OCI-LY7 (cell line): ENCODE data around the gene ANO3. TPM values are rescaled to one million over a fixed set of nuclear protein-coding genes. Genes with fewer than 3 reads are reported as not detected.

Source experiments
- BruUV-seq: library from RNA; stranded (reverse); fragments of 400-500 nt; replicated peaks from 2 replicates; lab custom pipeline; 2021; lab: Mats Ljungman, UMichigan
- CTCF ChIA-PET: fragments of 300-600 bp; sonication (Branson Sonifier 250); formaldehyde crosslinking; loops from one replicate; lab custom pipeline; 2022; ENCODE audit warnings: antibody characterized with exemption; ENCODE audit not compliant: unreplicated experiment; lab: Charles Lee
- POLR2A ChIA-PET: fragments of 300-600 bp; sonication (Branson Sonifier 250); formaldehyde crosslinking; loops from one replicate; lab custom pipeline; 2022; ENCODE audit warnings: antibody characterized with exemption; lab: Charles Lee
- DNase-seq: peaks from one replicate; pipeline ENCODE4 v3.0.0-alpha.2; 2015; ENCODE audit warnings: low spot score
- H2AFZ ChIP-seq: fragments of 200-600 bp; sonication (generic), shearing (Covaris generic); 2 replicates; pipeline ENCODE4 v1.6.1; 2014; ENCODE audit warnings: mild to moderate bottlenecking, antibody characterized with exemption, low read length, moderate library complexity
- H3K27ac ChIP-seq: fragments of 200-600 bp; sonication (generic); 2 replicates; pipeline ENCODE4 v1.5.1; 2014; ENCODE audit warnings: mixed run types, low read depth, mild to moderate bottlenecking, moderate library complexity, low read length, inconsistent platforms; ENCODE audit not compliant: poor library complexity, severe bottlenecking
- H3K36me3 ChIP-seq: fragments of 200-600 bp; sonication (generic); 2 replicates; pipeline ENCODE4 v1.6.1; 2014; ENCODE audit warnings: mild to moderate bottlenecking, antibody characterized with exemption, low read length, moderate library complexity, mixed read lengths; ENCODE audit not compliant: insufficient read depth
- H3K4me1 ChIP-seq: fragments of 200-600 bp; sonication (generic); 2 replicates; pipeline ENCODE4 v1.5.1; 2014; ENCODE audit warnings: mild to moderate bottlenecking, low read length; ENCODE audit not compliant: insufficient read depth, poor library complexity, severe bottlenecking
- H3K4me2 ChIP-seq: fragments of 200-600 bp; sonication (generic); 2 replicates; pipeline ENCODE4 v1.6.1; 2014; ENCODE audit warnings: mild to moderate bottlenecking, low read length
- H3K4me3 ChIP-seq: fragments of 200-600 bp; sonication (generic); 2 replicates; pipeline ENCODE4 v1.5.1; 2014; ENCODE audit warnings: mild to moderate bottlenecking, low read depth, low read length; ENCODE audit not compliant: poor library complexity, severe bottlenecking
- H3K79me2 ChIP-seq: fragments of 200-600 bp; sonication (generic); 2 replicates; pipeline ENCODE4 v1.6.1; 2016; ENCODE audit warnings: low read depth, mild to moderate bottlenecking, low read length, moderate library complexity, mixed read lengths; ENCODE audit not compliant: insufficient read depth
- H3K9me2 ChIP-seq: fragments of 200-600 bp; sonication (generic); 2 replicates; pipeline ENCODE4 v1.6.1; 2016; ENCODE audit warnings: mild to moderate bottlenecking, low read length, mixed read lengths; ENCODE audit not compliant: insufficient read depth
- H3K9me3 ChIP-seq: fragments of 200-600 bp; sonication (generic); 2 replicates; pipeline ENCODE4 v1.6.1; 2014; ENCODE audit warnings: mild to moderate bottlenecking, mixed run types, low read length, mixed read lengths
- H4K20me1 ChIP-seq: fragments of 200-600 bp; sonication (generic); 2 replicates; pipeline ENCODE4 v1.6.1; 2014; ENCODE audit warnings: mild to moderate bottlenecking, antibody characterized with exemption, low read length, moderate library complexity, mixed read lengths; ENCODE audit not compliant: insufficient read depth
- EZH2phosphoT487 ChIP-seq: fragments of 200-600 bp; sonication (generic); IDR thresholded peaks from 2 replicates; pipeline ENCODE4 v1.6.1; 2018; ENCODE audit warnings: low read depth, borderline replicate concordance, mild to moderate bottlenecking, mixed run types, antibody characterized with exemption, low read length, moderate library complexity, mixed read lengths
- intact Hi-C: fragments of 100-400 bp; cut with micrococcal nuclease; formaldehyde crosslinking; loops from one replicate; pipeline ENCODE4 v1.10.0; 2022; ENCODE audit not compliant: unreplicated experiment
- total RNA-seq, 2 experiments: library from RNA; depleted of rRNA in 1 of 2; stranded (reverse); fragments of >200 nt in 1 of 2; shearing (Covaris generic) in 1 of 2; gene quantifications; 2 replicates each; pipeline ENCODE4 v1.2.3, GENCODE V29; 2014 to 2022
- TF ChIP-seq, protein P1 (sequence below): fragments of 200-600 bp; sonication (generic); conservative IDR thresholded peaks from 2 replicates; pipeline ENCODE4 v1.5.1; 2014; ENCODE audit warnings: mild to moderate bottlenecking, antibody characterized with exemption, low read length, moderate library complexity, mixed read lengths

The ANO3 gene
- total RNA-seq, 2 experiments from 2014 or later: 0.03 TPM; not detected in 1

DNA sequence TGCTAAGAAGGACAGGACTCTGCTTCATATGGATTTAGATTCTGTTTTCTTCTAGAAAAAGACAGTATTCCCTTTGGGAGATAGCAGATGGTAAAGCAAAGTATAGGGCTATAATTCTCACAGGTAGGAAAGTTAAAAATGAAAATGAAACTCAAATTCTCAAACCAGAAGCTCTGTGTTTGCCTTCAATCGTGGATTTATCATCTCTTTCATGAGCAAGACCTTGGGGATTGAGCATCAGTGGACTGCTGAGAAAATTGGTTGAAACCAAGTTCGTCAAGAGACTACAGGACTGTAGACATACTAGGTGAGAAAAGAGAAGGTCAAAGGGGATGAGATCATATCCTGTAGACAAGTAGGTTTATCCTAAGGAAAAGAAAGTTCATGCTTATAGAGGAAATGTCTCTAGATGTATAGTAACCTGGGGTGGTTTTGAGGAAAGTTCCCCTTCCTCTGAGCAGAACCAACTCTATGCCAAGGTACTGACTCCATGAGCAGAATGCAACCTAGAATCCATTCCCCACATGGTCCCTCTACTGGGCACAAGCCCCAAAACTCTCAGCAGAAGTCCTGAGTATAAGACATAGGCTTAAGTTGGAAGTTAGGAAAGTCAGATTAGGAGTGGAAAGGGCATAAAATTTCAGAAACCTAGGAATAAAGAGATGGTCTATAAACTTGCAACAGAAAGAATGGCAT lies 343.5 kb downstream of the ANO3 start:
- Histone ChIP-seq H3K79me2 (no peaks in the 10 kb centered on the region), H3K27ac (no peak overlapping the region), H3K4me2 (no peak overlapping the region), H3K9me3 (no peaks in the 10 kb centered on the region), H2AFZ (no peak overlapping the region), H3K36me3 (no peaks in the 10 kb centered on the region), H3K4me3 (no peak overlapping the region), H3K9me2 (no peaks in the 10 kb centered on the region), H4K20me1 (no peaks in the 10 kb centered on the region), H3K4me1 (no peaks in the 10 kb centered on the region)
- intact Hi-C loops: no loop called here
- ChIA-PET CTCF (no interaction called here), POLR2A (interaction anchor here (1.1 kb wide), 1 partner anchor 144 kb away, joined by 3 read pairs; no protein-coding TSS in a partner anchor)
- no TSS peak for BruUV-seq
- TF ChIP-seq EZH2phosphoT487: no peak
- TF ChIP-seq, protein P1, sequence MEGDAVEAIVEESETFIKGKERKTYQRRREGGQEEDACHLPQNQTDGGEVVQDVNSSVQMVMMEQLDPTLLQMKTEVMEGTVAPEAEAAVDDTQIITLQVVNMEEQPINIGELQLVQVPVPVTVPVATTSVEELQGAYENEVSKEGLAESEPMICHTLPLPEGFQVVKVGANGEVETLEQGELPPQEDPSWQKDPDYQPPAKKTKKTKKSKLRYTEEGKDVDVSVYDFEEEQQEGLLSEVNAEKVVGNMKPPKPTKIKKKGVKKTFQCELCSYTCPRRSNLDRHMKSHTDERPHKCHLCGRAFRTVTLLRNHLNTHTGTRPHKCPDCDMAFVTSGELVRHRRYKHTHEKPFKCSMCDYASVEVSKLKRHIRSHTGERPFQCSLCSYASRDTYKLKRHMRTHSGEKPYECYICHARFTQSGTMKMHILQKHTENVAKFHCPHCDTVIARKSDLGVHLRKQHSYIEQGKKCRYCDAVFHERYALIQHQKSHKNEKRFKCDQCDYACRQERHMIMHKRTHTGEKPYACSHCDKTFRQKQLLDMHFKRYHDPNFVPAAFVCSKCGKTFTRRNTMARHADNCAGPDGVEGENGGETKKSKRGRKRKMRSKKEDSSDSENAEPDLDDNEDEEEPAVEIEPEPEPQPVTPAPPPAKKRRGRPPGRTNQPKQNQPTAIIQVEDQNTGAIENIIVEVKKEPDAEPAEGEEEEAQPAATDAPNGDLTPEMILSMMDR: no peak
- no peak for DNase-seq

DNA sequence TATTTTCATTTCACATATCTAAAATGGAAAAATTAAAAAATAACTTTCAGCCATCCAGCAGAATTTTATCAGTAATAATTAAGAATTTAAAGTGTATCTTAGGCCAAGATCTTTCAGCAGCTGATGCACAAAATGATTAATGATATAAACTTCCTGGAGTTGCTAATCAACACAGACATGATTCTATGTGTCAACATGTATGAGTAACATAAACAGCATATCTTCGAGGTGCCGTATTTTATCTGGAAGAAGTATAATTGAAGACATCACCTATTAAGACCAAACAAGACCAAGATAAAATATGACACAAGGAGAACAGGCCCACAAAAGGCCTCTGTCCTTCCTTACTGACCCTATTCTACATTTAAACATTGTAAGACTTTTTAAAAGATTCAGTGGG lies 344.7 kb downstream of the ANO3 start:
- H3K4me2 ChIP-seq: no peak overlapping the region
- POLR2A ChIA-PET: interaction anchor here (1.1 kb wide), 1 partner anchor 145 kb away, joined by 3 read pairs; no protein-coding TSS in a partner anchor
- no peak for TF ChIP-seq EZH2phosphoT487
- TF ChIP-seq, protein P1: no peak
- no TSS peak for BruUV-seq
- no peak overlapping the region for H2AFZ ChIP-seq
- no peaks in the 10 kb centered on the region for H3K9me3 ChIP-seq
- no peaks in the 10 kb centered on the region for H4K20me1 ChIP-seq
- CTCF ChIA-PET: no interaction called here
- H3K4me1 ChIP-seq: no peaks in the 10 kb centered on the region
- DNase-seq: no peak
- H3K27ac ChIP-seq: no peak overlapping the region
- H3K4me3 ChIP-seq: no peak overlapping the region
- no peaks in the 10 kb centered on the region for H3K36me3 ChIP-seq
- H3K9me2 ChIP-seq: no peaks in the 10 kb centered on the region
- intact Hi-C loops: no loop called here
- H3K79me2 ChIP-seq: no peaks in the 10 kb centered on the region

DNA sequence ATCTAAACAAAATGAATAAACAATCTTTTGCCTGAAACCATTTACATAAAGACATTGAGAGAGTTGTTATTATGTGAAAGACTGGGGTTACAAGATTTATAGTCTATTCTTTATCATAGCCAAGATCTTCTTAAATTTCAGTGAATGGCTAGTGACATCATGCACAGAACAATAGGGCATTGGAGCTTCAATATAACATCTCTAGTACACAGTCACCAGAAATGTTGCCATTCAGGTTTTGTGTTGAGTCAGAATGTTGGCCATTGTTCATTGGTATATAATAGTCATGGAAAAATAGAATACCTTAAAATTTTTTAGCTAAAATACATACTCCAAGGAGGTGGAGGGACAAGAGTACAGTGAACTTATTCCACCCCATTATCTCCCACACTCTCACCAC lies 345.6 kb downstream of the ANO3 start:
- intact Hi-C loops: no loop called here
- CTCF ChIA-PET: no interaction called here
- BruUV-seq: no TSS peak
- Histone ChIP-seq H3K4me1 (no peaks in the 10 kb centered on the region), H3K9me3 (no peaks in the 10 kb centered on the region), H3K9me2 (no peaks in the 10 kb centered on the region), H3K4me2 (no peak overlapping the region), H3K79me2 (no peaks in the 10 kb centered on the region), H4K20me1 (no peaks in the 10 kb centered on the region), H3K4me3 (no peak overlapping the region), H2AFZ (no peak overlapping the region), H3K36me3 (no peaks in the 10 kb centered on the region), H3K27ac (no peak overlapping the region)
- TF ChIP-seq EZH2phosphoT487: no peak
- TF ChIP-seq, protein P1: no peak
- POLR2A ChIA-PET: no interaction called here
- DNase-seq: no peak
